IPS-18c (cell line): ENCODE results near the gene GRIP2.

Experiments used
- H3K4me3 ChIP-seq: 2 replicates; pipeline ENCODE4 v1.7.0; 2013; ENCODE audit warnings: low read depth, mild to moderate bottlenecking, low read length, moderate library complexity; ENCODE audit not compliant: insufficient read depth
- H3K9me3 ChIP-seq: one replicate; pipeline ENCODE4 v1.6.1; 2013; ENCODE audit warnings: mild to moderate bottlenecking, low read length, moderate library complexity; ENCODE audit not compliant: control insufficient read depth, insufficient read depth

The GRIP2 gene

DNA sequence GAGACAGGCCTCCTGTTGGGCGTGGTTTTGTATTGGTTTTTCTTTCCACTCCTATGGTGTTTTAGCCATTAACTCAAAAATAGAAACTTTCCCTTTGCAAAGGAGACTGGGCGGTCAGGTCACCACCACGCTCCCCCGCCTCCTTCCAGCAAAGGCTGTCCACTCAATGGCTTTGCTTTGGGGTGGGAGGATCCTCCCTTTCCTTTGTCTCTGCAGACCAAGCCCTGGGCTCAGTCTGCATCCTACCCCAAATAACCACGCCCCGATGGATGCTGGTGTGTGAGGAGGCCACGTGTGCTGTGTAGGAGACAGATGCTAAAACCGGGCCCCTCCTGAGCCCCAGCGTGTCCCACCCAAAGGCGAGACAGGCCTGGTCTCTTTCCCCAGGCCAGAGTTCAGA is 68.5 kb downstream of the GRIP2 start:
- H3K4me3 ChIP-seq = no peak overlapping the region
- H3K9me3 ChIP-seq = no peaks in the 10 kb centered on the region

DNA sequence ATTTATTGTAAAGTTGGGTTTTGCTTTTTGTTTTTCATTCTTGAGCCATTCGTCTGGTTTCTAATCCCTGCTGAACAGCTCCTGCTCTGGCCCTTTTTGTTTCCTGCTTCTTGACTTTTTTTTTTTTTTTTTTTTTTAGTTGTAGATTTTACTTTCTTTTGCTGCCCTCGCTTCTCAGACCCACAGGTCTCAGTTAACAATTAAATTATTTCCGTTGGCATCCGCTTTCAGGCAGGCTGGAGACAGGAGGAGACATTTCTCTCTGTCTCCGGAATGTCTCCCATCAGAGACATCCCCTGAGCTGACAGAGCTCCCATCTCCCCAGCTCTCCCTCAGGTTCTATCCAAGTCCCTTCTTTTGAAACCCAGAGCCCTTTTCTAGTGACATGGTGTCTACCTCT is 69.1 kb downstream of the GRIP2 start:
- H3K9me3 ChIP-seq = no peaks in the 10 kb centered on the region
- no peak overlapping the region for H3K4me3 ChIP-seq

- Histone ChIP-seq H3K9me3 (no peaks in the 10 kb centered on the region), H3K4me3 (no peak overlapping the region)
These were observed 69.7 kb downstream of the GRIP2 start for GRCh38 chr3:14470461-14470860.

DNA sequence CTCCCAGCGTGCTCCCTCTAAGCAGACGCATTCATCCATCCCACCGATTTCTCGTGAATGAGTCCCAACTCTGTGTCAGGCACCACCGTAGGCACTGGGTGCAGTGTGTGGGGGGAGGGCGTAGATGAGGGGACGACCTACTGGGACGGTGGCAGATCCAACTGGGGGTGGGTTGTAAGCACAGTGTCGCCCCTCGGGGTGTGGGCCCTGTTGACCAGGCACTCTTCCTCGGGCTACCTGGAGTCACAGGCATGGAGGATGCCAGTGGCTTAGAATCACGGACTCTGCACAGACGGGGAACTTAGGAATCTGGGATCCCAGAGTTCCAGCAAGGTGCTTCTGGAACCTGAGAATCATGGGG is 71.5 kb downstream of the GRIP2 start:
- no peak overlapping the region for H3K4me3 ChIP-seq
- H3K9me3 ChIP-seq = no peaks in the 10 kb centered on the region

GRCh38 chr3:14467814-14468620 is 72.1 kb downstream of the GRIP2 start:
- Histone ChIP-seq H3K9me3 (no peaks in the 10 kb centered on the region), H3K4me3 (no peak overlapping the region)

DNA sequence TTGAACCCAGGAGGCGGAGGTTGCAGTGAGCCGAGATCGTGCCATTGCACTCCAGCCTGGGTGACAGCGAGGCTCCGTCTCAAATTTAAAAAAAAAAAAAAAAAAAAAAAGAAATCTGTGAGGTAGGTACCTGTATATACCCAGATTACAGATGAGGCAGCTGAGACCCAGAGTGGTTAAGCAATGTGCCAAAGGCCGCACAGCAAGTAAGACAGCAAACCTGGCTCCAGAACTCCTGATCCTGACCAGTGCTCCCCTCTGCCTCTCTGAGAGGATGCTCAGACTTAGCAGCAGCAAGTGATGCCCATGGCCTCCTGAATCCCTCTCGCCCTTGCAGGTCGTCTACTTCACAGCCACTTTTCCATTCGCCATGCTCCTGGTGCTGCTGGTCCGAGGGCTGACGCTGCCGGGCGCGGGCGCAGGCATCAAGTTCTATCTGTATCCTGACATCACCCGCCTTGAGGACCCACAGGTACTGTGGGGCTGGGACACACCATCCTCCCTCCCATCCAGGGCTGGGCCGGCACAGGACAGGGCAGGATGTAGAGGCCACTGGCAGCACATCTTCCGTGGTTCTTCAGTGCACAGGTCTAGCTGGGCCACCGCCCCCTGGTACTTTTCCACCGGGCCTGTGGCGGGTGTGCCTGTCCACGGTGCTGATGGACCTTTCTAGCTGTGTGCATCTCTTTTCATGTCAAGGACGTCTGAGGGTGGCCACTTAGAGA is 73.8 kb downstream of the GRIP2 start:
- H3K4me3 ChIP-seq = no peak overlapping the region
- H3K9me3 ChIP-seq = no peaks in the 10 kb centered on the region

DNA sequence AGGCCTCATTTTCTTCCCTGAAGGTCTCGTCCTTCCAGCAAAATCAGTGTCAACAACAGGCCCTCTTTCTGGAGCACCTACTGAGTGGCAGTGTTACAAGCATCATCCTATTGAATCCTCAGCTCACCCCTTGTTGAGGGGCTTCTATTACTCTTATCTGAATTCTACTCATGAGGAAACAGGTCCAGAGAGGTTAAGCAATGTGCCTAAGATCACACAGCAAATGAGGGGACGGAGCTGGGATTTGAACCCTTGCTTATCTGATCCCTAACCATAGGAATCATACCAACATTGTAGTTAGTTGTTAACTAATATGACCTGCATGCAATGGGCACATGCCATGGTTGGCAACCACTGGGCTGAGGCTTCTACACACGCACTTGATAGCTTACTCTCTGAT is 74.7 kb downstream of the GRIP2 start:
- Histone ChIP-seq H3K9me3 (no peaks in the 10 kb centered on the region), H3K4me3 (no peak overlapping the region)

GRCh38 chr3:14464521-14464920 is 75.6 kb downstream of the GRIP2 start:
- Histone ChIP-seq H3K4me3 (no peak overlapping the region), H3K9me3 (no peaks in the 10 kb centered on the region)

DNA sequence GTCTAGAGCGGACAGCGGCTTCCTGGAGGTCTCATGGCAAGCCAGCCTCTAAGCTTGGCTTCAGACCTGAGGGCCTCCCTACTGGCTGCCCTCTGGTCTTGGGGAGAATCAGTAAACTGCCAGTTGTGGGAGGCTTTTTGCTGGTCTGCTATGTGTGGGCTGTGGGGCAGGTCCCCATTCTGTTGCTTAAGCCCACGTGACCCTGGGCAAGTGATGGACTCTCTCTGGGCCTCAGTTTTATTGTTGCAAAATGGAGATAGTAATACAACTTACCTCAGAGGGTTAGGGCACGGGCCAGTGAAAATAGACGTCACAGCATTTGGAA is 76.0 kb downstream of the GRIP2 start:
- Histone ChIP-seq H3K9me3 (no peaks in the 10 kb centered on the region), H3K4me3 (no peak overlapping the region)

DNA sequence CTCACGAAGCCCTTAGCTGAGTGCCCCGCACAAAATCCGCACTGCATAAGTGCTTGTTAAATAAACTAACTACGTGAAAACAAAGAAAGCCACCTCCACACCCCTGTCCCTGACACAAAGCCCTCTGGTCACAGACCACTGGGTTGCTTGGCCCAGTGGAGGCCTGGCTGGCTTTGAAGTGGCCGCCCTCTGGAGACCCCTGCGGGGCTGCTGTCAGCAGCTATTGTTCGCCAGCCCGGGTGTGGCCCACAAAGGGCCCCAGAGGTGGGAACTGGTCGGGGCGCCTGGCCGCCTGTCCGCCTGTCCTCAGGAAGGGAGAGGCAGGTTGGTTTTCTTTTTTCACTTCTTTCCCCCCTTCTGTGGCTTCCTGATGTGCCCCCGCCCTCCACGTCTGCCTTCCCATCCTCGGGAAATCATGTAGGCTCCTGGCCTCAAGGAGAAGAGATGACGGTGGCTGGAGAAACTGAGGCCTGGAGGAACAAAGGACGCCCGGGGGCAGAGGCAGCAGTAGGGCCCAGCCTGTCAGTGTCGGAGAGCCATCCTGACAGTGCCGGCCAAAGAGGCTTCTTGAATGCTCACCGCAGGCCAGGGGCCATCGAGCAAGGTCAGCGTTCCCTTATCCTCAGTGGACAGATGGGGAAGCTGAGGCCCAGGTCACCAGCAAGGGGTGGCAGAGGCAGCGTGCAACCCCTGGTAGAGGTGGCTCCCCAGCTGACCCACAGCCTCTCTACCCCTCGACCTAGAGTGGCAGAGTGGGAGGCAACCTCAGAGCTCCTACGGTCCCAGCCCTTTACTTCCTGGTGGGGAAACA is 76.6 kb downstream of the GRIP2 start:
- H3K4me3 ChIP-seq = no peak overlapping the region; the same call in 1 of the 2 replicates
- H3K9me3 ChIP-seq = no peaks in the 10 kb centered on the region

GRCh38 chr3:14462738-14463137 is 77.4 kb downstream of the GRIP2 start:
- H3K4me3 ChIP-seq = no peak overlapping the region; the same call in 1 of the 2 replicates
- no peaks in the 10 kb centered on the region for H3K9me3 ChIP-seq

DNA sequence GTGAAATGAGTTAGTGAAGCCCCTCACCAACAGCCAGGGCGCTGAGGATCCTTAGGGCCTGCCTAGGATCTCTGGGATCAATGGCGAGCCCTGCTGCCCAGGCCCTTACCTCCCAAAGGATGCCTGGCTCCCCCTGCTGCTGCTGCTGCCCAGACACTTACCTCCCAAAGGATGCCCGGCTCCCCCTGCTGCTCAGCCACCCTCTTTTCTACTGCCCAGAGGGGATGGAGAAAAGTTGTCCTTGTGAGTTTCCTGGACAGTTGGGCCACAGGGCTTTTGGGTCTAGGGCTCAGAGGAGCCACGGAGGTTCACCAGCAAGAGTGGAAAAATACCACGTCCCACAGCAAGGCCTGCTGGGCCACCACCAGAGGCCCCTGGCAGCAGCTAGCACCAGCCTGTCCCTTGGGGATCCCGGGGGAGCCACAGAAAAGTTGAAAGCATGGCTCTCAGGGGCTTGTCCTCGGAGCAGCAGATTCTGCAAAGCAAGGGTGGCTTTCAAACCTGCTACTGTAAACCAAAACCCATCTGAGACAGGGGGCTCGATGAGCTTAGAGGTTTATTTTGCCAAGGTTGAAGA is 78.3 kb downstream of the GRIP2 start:
- Histone ChIP-seq H3K4me3 (no peak overlapping the region), H3K9me3 (no peaks in the 10 kb centered on the region)

- H3K9me3 ChIP-seq = no peaks in the 10 kb centered on the region
These were observed 79.0 kb downstream of the GRIP2 start for GRCh38 chr3:14461006-14461747.

GRCh38 chr3:14460342-14461005 is 79.7 kb downstream of the GRIP2 start:
- no peaks in the 10 kb centered on the region for H3K9me3 ChIP-seq
- no peak overlapping the region for H3K4me3 ChIP-seq

More at GRCh38 chr3:14461006-14461747, 79.0 kb downstream of the GRIP2 start:
- no peak overlapping the region for H3K4me3 ChIP-seq

- no peak overlapping the region for H3K4me3 ChIP-seq
- no peaks in the 10 kb centered on the region for H3K9me3 ChIP-seq
These were observed 80.4 kb downstream of the GRIP2 start for GRCh38 chr3:14459787-14460186.

- Histone ChIP-seq H3K9me3 (no peaks in the 10 kb centered on the region), H3K4me3 (no peak overlapping the region)
These were observed 80.8 kb downstream of the GRIP2 start for GRCh38 chr3:14459384-14459783.
